GM12865 (cell line): Measurements from ENCODE around the gene TRPC3.
"Not testable (repeated sequence)": the region's sequence is repeated elsewhere in the genome, so short reads cannot be mapped to it uniquely, and the experiment has no call there.

Experiments
- DNase-seq: peaks from one replicate; pipeline ENCODE4 v3.0.0; 2010; ENCODE audit warnings: low read depth
- H3K4me3 ChIP-seq: 2 replicates; pipeline ENCODE4 v1.5.1; 2011; ENCODE audit warnings: mild to moderate bottlenecking, low read depth, low read length, control low read depth
- TF ChIP-seq, protein P1 (sequence below): IDR thresholded peaks from 2 replicates; pipeline ENCODE4 v1.5.1; 2011; ENCODE audit warnings: low read length, control low read depth, low read depth, inconsistent platforms; ENCODE audit not compliant: insufficient read depth; ENCODE audit errors: missing control alignments

TRPC3 gene

DNA sequence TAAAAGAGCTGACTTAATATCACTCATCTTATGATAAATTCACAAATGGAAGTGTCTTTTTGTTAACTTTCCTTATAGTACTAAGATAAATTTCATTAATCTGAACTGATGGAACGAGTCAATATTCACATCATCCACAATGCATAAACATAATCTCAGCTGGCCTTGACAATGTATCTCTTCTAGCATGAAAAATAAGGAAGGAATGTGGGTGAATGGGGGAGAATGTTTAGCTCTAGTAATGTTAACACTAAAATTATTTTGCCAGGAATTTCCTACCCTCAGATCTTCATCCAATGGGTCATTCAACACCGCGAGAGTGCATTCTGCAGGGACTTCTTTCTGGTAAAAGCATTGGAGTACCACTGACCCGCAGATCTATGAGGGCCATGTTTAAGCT is 15.8 kb downstream of the TRPC3 start:
- TF ChIP-seq, protein P1, sequence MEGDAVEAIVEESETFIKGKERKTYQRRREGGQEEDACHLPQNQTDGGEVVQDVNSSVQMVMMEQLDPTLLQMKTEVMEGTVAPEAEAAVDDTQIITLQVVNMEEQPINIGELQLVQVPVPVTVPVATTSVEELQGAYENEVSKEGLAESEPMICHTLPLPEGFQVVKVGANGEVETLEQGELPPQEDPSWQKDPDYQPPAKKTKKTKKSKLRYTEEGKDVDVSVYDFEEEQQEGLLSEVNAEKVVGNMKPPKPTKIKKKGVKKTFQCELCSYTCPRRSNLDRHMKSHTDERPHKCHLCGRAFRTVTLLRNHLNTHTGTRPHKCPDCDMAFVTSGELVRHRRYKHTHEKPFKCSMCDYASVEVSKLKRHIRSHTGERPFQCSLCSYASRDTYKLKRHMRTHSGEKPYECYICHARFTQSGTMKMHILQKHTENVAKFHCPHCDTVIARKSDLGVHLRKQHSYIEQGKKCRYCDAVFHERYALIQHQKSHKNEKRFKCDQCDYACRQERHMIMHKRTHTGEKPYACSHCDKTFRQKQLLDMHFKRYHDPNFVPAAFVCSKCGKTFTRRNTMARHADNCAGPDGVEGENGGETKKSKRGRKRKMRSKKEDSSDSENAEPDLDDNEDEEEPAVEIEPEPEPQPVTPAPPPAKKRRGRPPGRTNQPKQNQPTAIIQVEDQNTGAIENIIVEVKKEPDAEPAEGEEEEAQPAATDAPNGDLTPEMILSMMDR = no peak
- H3K4me3 ChIP-seq = no peak overlapping the region
- no peak for DNase-seq

GRCh38 chr4:121934635-121935034 is 17.2 kb downstream of the TRPC3 start:
- H3K4me3 ChIP-seq = no peak overlapping the region
- no peak for DNase-seq
- TF ChIP-seq, protein P1 = no peak

DNA sequence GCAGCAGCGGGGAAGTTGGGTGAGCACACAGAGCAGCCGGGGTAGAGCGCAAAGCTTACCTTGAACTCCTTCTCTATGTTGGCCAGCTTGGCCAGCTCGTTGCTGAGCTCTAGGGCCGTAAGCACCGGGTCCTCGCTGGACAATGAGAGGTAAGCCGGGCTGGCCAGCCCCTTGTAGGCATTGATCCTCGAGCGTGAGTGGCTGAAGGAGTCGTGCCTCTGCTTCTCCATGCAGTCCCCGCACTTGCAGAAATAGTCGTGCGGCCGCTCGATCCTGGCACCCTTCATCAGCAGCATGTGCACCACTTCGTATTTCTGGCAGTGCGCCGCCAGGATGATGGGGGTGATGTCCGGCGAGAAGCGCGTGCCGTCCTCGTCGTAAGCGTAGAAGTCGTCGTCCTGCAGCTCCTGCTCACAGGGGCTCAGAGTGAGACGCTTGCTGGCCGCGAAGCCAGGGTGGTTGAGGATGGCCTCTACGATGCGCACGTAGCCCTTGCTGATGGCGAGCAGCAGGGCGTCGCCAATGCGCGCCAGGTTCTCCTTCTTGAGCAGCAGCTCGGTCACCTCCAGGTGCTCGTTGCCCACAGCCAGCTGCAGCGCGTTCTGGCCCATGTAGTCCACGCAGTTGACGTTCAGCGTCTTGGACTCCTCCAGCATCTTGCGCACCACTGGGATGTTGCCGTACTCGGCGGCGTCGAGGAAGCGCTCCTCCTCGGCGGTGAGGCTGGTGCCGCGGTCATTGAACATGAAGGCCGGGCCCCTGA is 19.5 kb downstream of the TRPC3 start:
- no peak for DNase-seq
- H3K4me3 ChIP-seq = no peak overlapping the region
- TF ChIP-seq, protein P1 = no peak

DNA sequence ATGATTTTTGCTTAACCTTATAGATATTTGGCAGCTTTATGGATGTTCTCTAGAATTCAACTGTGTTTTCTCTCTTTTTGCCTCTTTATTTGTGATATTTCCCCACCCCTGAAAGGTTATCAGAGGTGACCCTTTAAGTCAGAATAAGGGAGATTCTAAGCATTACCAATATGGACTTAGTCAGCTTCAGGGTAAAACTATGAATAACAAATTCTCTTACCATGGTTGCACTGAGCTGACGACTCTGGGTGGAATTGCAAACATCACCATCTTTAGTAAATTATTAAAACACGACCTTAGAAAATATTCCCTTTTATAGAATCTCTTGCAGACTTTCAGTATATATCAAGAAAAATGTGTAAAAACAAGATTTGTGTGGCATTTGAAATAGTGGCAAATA is 21.6 kb downstream of the TRPC3 start:
- no peak overlapping the region for H3K4me3 ChIP-seq
- DNase-seq = no peak
- TF ChIP-seq, protein P1 = no peak

DNA sequence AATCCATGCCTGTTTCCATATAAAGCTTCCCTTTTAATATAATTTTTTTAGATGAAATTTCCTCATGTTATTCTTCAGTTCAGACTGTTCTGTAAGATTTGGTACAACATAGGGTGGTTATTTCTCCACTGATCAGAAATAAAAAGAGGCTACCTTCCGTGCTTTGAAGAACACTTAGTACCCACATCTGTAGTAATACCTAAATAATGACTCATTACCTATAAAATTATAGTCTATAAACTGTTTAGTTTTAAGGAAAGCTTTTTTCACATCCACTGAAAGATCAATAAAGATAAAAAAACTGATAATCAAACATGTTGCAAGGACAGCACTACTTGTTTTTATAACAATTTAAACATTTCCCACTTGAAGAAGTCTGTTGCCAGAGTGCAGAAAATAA is 23.9 kb downstream of the TRPC3 start:
- no peak overlapping the region for H3K4me3 ChIP-seq
- no peak for DNase-seq
- TF ChIP-seq, protein P1 = no peak

- DNase-seq, H3K4me3 ChIP-seq: not testable (repeated sequence)
Measured at GRCh38 chr4:121926490-121926889, 25.4 kb downstream of the TRPC3 start.

GRCh38 chr4:121923306-121923705 is 28.6 kb downstream of the TRPC3 start:
- no peak overlapping the region for H3K4me3 ChIP-seq
- TF ChIP-seq, protein P1 = no peak

More at GRCh38 chr4:121923306-121923705, 28.6 kb downstream of the TRPC3 start:
- no peak for DNase-seq
